Endometrium (tissue), 2 donors: ENCODE results near the gene TMEM151B.

Experiments used
- FAIRE-seq: peaks from 2 replicates; lab custom pipeline; 2012; peaks lifted over from hg19 to GRCh38; lab: Jason Lieb, UNC
- donor health status: control.
- donor health status: control.

The TMEM151B gene

DNA sequence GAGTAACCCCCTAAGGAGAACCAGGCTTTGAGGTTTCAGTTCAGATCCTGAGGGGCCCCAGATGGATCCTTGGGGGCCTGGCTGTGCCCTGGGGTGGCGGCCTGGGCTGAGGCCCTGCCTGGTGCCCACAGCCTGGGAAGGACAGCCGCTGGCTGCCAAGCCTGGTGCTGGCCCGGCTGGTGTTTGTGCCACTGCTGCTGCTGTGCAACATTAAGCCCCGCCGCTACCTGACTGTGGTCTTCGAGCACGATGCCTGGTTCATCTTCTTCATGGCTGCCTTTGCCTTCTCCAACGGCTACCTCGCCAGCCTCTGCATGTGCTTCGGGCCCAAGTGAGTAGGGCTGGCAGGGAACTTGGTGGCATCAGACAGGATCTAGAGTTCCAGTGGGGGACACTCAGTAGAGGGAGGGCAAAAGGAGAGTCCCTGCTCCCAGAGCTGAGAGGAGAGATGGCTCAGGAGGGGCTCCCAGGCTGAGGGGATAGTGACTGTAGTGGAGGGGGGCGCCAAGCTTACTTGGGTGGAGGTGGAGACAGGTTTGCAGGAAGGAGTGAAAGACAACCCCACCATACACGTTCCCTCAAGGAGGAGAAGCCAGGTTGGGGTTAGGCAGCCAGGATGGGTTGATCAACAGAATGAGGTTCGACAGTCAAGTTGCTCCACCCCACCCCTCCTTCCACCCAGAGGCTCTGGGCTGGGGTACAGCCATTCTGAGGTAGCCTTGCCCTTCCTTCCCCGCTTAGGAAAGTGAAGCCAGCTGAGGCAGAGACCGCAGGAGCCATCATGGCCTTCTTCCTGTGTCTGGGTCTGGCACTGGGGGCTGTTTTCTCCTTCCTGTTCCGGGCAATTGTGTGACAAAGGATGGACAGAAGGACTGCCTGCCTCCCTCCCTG lies 37.3 kb upstream of the TMEM151B start:
- FAIRE-seq: no peak

DNA sequence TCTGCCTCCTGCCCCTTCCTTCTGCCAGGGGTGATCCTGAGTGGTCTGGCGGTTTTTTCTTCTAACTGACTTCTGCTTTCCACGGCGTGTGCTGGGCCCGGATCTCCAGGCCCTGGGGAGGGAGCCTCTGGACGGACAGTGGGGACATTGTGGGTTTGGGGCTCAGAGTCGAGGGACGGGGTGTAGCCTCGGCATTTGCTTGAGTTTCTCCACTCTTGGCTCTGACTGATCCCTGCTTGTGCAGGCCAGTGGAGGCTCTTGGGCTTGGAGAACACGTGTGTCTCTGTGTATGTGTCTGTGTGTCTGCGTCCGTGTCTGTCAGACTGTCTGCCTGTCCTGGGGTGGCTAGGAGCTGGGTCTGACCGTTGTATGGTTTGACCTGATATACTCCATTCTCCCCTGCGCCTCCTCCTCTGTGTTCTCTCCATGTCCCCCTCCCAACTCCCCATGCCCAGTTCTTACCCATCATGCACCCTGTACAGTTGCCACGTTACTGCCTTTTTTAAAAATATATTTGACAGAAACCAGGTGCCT lies 36.6 kb upstream of the TMEM151B start:
- FAIRE-seq: no peak

GRCh38 chr6:44234101-44235025 lies 35.9 kb upstream of the TMEM151B start:
- FAIRE-seq: no peak

GRCh38 chr6:44235269-44235668 lies 35.0 kb upstream of the TMEM151B start:
- no peak for FAIRE-seq

GRCh38 chr6:44235891-44236516 lies 34.2 kb upstream of the TMEM151B start:
- no peak for FAIRE-seq

GRCh38 chr6:44237021-44237812 lies 33.0 kb upstream of the TMEM151B start:
- FAIRE-seq: no peak

GRCh38 chr6:44237813-44238433 lies 32.3 kb upstream of the TMEM151B start:
- FAIRE-seq: no peak

- FAIRE-seq: no peak
Observed at GRCh38 chr6:44238687-44239350, 31.4 kb upstream of the TMEM151B start.

DNA sequence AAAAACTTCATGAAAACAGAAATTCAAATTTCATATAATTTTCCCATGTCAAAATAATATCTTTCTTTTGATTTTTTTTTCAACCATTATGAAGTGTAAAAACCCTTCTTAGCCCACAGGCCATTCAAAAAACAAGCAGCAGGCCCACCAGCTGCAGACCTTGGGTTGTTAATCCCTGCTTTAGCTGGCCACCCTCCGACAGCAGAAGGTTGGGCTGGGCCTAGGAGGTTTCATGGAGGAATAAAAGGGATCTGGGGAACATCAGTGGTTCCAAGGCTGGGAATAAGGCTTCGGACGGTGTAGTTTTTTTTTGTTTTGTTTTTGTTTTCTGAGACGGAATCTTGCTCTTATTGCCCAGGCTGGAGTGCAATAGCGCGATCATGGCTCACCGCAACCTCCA lies 26.9 kb upstream of the TMEM151B start:
- FAIRE-seq: no peak

DNA sequence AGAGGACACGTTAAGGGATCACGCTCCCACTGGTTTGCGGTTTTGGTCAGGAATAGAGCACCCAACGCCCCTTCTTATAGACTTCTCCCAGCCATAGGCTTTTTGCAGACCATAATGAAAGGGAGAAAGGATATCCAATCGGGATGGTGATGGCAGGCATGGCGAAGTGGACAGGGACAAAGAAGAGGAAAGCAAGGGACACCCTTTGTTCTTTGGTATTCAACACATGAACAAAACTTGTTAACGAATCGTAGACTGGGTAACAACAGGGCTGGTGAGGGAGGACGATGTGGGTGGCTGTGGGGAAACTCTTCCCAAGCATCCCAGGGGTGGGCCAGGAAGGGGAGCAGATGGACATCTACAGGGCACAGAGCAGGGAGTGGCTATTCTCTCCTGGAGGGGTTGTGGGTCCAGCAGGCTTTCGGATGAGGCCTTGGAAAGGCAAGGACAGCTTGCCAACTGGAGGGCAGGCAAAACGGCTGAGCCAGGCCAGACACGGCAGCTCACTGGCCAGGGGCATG lies 24.8 kb upstream of the TMEM151B start:
- no peak for FAIRE-seq

DNA sequence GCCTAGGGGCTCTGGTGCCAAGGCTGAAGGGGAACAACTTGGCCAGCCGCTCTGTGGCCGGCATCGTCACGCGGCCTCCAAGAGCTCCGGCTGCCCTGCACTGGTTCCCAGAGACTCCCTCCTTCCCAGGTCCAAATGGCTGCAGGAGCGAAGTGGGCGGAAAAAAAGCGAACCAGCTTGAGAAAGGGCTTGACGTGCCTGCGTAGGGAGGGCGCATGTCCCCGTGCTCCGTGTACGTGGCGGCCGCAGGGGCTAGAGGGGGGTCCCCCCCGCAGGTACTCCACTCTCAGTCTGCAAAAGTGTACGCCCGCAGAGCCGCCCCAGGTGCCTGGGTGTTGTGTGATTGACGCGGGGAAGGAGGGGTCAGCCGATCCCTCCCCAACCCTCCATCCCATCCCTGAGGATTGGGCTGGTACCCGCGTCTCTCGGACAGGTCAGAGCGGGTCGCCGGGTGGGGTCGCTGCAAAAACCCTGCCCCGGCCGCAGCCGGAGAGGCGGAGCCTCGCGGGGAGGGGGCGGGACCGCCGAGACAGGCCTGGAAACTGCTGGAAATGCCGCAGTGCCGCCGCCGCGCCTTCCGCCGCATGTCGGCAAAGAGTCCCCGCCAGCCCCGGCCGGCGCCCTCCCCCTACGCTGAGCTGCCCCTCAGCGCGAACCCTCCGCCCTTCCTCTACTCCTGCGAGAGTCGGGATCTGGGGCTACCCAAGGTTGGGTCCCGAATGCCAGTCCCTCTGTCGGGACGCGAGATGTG lies 24.2 kb upstream of the TMEM151B start:
- FAIRE-seq: no peak

DNA sequence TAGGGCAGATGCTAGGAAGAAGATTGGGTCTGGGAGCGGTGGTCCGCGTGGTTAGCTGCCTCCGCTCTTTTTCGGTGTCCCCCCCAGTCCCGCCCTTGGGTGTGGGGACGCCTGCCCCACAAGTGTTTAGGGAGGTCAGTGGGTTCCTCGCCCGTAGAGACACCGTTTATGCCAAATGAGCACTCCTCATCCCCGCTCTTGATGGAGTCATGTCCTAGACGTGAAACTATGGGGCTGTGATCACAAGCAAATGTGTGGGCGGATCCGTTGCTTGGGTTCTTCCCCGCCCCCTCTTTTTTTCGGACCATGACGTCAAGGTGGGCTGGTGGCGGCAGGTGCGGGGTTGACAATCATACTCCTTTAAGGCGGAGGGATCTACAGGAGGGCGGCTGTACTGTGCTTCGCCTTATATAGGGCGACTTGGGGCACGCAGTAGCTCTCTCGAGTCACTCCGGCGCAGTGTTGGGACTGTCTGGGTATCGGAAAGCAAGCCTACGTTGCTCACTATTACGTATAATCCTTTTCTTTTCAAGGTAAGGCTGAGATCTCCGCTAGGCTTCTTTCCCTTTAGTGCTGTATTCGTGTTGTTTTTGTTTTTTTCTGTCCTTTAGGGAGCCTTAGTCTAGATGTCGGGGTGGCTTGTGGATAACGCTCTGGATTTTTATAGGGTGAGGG lies 23.4 kb upstream of the TMEM151B start, which contains the start of gene HSP90AB1:
Gene HSP90AB1, plus strand, starts transcription at position 439 of the 675 bp plus-strand sequence. CDS start 1,529 bp downstream, outside the sequence.
- no peak for FAIRE-seq

GRCh38 chr6:44247338-44248302 lies 22.6 kb upstream of the TMEM151B start:
- no peak for FAIRE-seq

- no peak for FAIRE-seq
Observed at GRCh38 chr6:44248579-44248978, 21.7 kb upstream of the TMEM151B start.

GRCh38 chr6:44249082-44249748 lies 21.0 kb upstream of the TMEM151B start:
- no peak for FAIRE-seq

- FAIRE-seq: no peak
Observed at GRCh38 chr6:44250067-44250717, 20.1 kb upstream of the TMEM151B start.
